HCT116 (cell line): ENCODE measurements around the gene PLEKHA4. TPM values are rescaled to one million over a fixed set of nuclear protein-coding genes. Genes with fewer than 3 reads are reported as not detected.

Source experiments
- ATAC-seq: fragments of 200-7000 bp; cut with Tn5 transposase; 2 replicates; pipeline ENCODE4 v1.9.1; 2020; ENCODE audit warnings: mild to moderate bottlenecking, moderate library complexity
- BruUV-seq: library from RNA; stranded (reverse); fragments of 400-500 nt; replicated peaks from 2 replicates; lab custom pipeline; 2021; lab: Mats Ljungman, UMichigan
- CTCF ChIA-PET: fragments of 300-600 bp; sonication (Branson Sonifier 250); formaldehyde crosslinking; loops from one replicate; lab custom pipeline; 2021; ENCODE audit warnings: antibody characterized with exemption; lab: Charles Lee
- POLR2A ChIA-PET: fragments of 300-600, 350-600 bp; sonication (Branson Sonifier 250); formaldehyde crosslinking; loops from one replicate; lab custom pipeline; 2021; ENCODE audit warnings: antibody characterized with exemption; lab: Charles Lee
- RAD21 ChIA-PET, 2 experiments: fragments of 300-600 bp; sonication (Branson Sonifier 250); formaldehyde crosslinking; loops; one replicate each; lab custom pipeline; 2023; ENCODE audit warnings: low total read pairs in 2 of 2; ENCODE audit not compliant: uncharacterized antibody in 2 of 2, unreplicated experiment in 2 of 2, low non-redundant PET in 1 of 2; lab: Charles Lee
- DNase-seq: peaks from one replicate; pipeline ENCODE4 v3.0.0-alpha.2; 2010; ENCODE audit warnings: low read depth, low spot score
- H2AFZ ChIP-seq: fragments of 200-600 bp; shearing (Covaris generic), sonication (generic); 2 replicates; pipeline ENCODE4 v1.6.1; 2017; ENCODE audit warnings: low read depth, mixed run types, mixed read lengths, antibody characterized with exemption, low read length; ENCODE audit not compliant: poor library complexity, severe bottlenecking
- H3K27ac ChIP-seq: 2 replicates; pipeline ENCODE4 v1.5.1; 2012; ENCODE audit warnings: low read depth, low read length
- H3K27me3 ChIP-seq: fragments of 200-600 bp; sonication (generic); 2 replicates; pipeline ENCODE4 v1.6.1; 2016; ENCODE audit warnings: mixed run types, low read length, mixed read lengths; ENCODE audit not compliant: insufficient read depth
- H3K36me3 ChIP-seq, 2 experiments: fragments of 200-500 bp in 1 of 2; fragments of 200-600 bp in 1 of 2; sonication (Bioruptor generic) in 1 of 2; sonication (generic) in 1 of 2; 2 replicates each; pipeline versions ENCODE4 v1.5.1 to v1.6.1; 2014 to 2016; ENCODE audit warnings: low read length in 2 of 2, inconsistent platforms in 1 of 2, mixed read lengths in 1 of 2, mixed run types in 1 of 2; ENCODE audit not compliant: insufficient read depth in 2 of 2, control insufficient read depth in 1 of 2
- H3K4me1 ChIP-seq, 2 experiments: fragments of 200-600 bp in 1 of 2; sonication (generic) in 1 of 2; 2 replicates each; pipeline versions ENCODE4 v1.5.1 to v1.6.1; 2012 to 2017; ENCODE audit warnings: low read length in 2 of 2, inconsistent platforms in 1 of 2, mild to moderate bottlenecking in 1 of 2, mixed read lengths in 1 of 2, mixed run types in 1 of 2, moderate library complexity in 1 of 2; ENCODE audit not compliant: insufficient read depth in 2 of 2, control insufficient read depth in 1 of 2
- H3K4me2 ChIP-seq: fragments of 200-600 bp; sonication (generic); 2 replicates; pipeline ENCODE4 v1.6.1; 2017; ENCODE audit warnings: mixed run types, low read length, mixed read lengths
- H3K4me3 ChIP-seq, 2 experiments: fragments of 200-600 bp in 1 of 2; sonication (generic) in 1 of 2; replicated peaks in 1 of 2; 2 replicates each; pipeline ENCODE4 v1.5.1; 2011 to 2016; ENCODE audit warnings: low read length in 2 of 2, control low read depth in 1 of 2, low read depth in 1 of 2, mild to moderate bottlenecking in 1 of 2, mixed read lengths in 1 of 2, mixed run types in 1 of 2
- H3K79me2 ChIP-seq: fragments of 200-600 bp; sonication (generic); 2 replicates; pipeline ENCODE4 v1.6.1; 2017; ENCODE audit warnings: mild to moderate bottlenecking, mixed run types, low read length, moderate library complexity, mixed read lengths; ENCODE audit not compliant: insufficient read depth
- H3K9ac ChIP-seq: fragments of 200-600 bp; sonication (generic); 2 replicates; pipeline ENCODE4 v1.6.1; 2016; ENCODE audit warnings: low read length, mixed read lengths
- H3K9me2 ChIP-seq: fragments of 200-600 bp; sonication (generic), shearing (Covaris generic); 2 replicates; pipeline ENCODE4 v1.6.1; 2017; ENCODE audit warnings: mixed run types, mild to moderate bottlenecking, moderate library complexity; ENCODE audit not compliant: insufficient read depth
- H3K9me3 ChIP-seq, 2 experiments: fragments of 200-500 bp in 1 of 2; fragments of 200-600 bp in 1 of 2; sonication (Bioruptor generic) in 1 of 2; sonication (generic) in 1 of 2; 2 replicates each; pipeline ENCODE4 v1.6.1; 2014 to 2017; ENCODE audit warnings: low read length in 2 of 2, mixed read lengths in 2 of 2, inconsistent platforms in 1 of 2, low read depth in 1 of 2, mild to moderate bottlenecking in 1 of 2, mixed run types in 1 of 2, moderate library complexity in 1 of 2; ENCODE audit not compliant: control insufficient read depth in 1 of 2, insufficient read depth in 1 of 2
- H4K20me1 ChIP-seq: fragments of 200-600 bp; sonication (generic), shearing (Covaris generic); 2 replicates; pipeline ENCODE4 v1.6.1; 2017; ENCODE audit warnings: mixed run types, mild to moderate bottlenecking, moderate library complexity; ENCODE audit not compliant: insufficient read depth
- CBX3 ChIP-seq: IDR thresholded peaks from 2 replicates; pipeline ENCODE4 v1.6.1; 2012; ENCODE audit warnings: low read depth
- CEBPB ChIP-seq: IDR thresholded peaks from 2 replicates; pipeline ENCODE4 v1.6.1; 2012; ENCODE audit warnings: low read depth
- EGR1 ChIP-seq: IDR thresholded peaks from 2 replicates; pipeline ENCODE4 v1.6.1; 2012; ENCODE audit warnings: low read depth
- ELF1 ChIP-seq: IDR thresholded peaks from 2 replicates; pipeline ENCODE4 v1.6.1; 2012; ENCODE audit warnings: low read depth, borderline replicate concordance
- EZH2 ChIP-seq: fragments of 200-600 bp; sonication (generic); IDR thresholded peaks from 2 replicates; pipeline ENCODE4 v1.6.1; 2017; ENCODE audit warnings: antibody characterized with exemption, mixed run types
- EZH2phosphoT487 ChIP-seq: fragments of 200-600 bp; IDR thresholded peaks from 2 replicates; pipeline ENCODE4 v1.6.1; 2018; ENCODE audit warnings: antibody characterized with exemption, borderline replicate concordance
- FOSL1 ChIP-seq: IDR thresholded peaks from 2 replicates; pipeline ENCODE4 v1.6.1; 2012; ENCODE audit warnings: low read depth
- JUND ChIP-seq: IDR thresholded peaks from 2 replicates; pipeline ENCODE4 v1.6.1; 2012
- POLR2A ChIP-seq: IDR thresholded peaks from 2 replicates; pipeline ENCODE4 v1.7.0; 2011; ENCODE audit warnings: borderline replicate concordance; ENCODE audit not compliant: insufficient read depth, insufficient read length; ENCODE audit errors: extremely low read depth
- RAD21 ChIP-seq: IDR thresholded peaks from 2 replicates; pipeline ENCODE4 v1.6.1; 2012; ENCODE audit warnings: low read depth, mild to moderate bottlenecking
- SIN3A ChIP-seq: IDR thresholded peaks from 2 replicates; pipeline ENCODE4 v1.6.1; 2012; ENCODE audit warnings: low read depth
- SP1 ChIP-seq: IDR thresholded peaks from 2 replicates; pipeline ENCODE4 v1.6.1; 2012; ENCODE audit warnings: low read depth
- SRF ChIP-seq: IDR thresholded peaks from 2 replicates; pipeline ENCODE4 v1.6.1; 2012; ENCODE audit warnings: low read depth
- TCF7L2 ChIP-seq: IDR thresholded peaks from 2 replicates; pipeline ENCODE4 v1.7.0; 2011; ENCODE audit warnings: borderline replicate concordance, inconsistent platforms; ENCODE audit not compliant: insufficient read depth, insufficient read length; ENCODE audit errors: extremely low read depth
- YY1 ChIP-seq: IDR thresholded peaks from 2 replicates; pipeline ENCODE4 v1.6.1; 2011; ENCODE audit warnings: low read length, low read depth, moderate library complexity, mild to moderate bottlenecking; ENCODE audit not compliant: insufficient replicate concordance; ENCODE audit errors: extremely low read depth
- ZFX ChIP-seq: fragments of 450-650 bp; IDR thresholded peaks from 2 replicates; pipeline ENCODE4 v1.6.1; 2017
- ZNF274 ChIP-seq: fragments of 200-500 bp; sonication (Bioruptor generic); IDR thresholded peaks from 2 replicates; pipeline ENCODE4 v1.6.1; 2014; ENCODE audit warnings: mild to moderate bottlenecking, low read depth, low read length, inconsistent platforms
- intact Hi-C: fragments of 100-400 bp; cut with micrococcal nuclease; formaldehyde crosslinking; loops from 2 replicates; pipeline ENCODE4 v1.10.0; 2022
- total RNA-seq: library from RNA; stranded (reverse); gene quantifications from one replicate; pipeline ENCODE4 v1.2.1, GENCODE V29; 2021; ENCODE audit not compliant: unreplicated experiment
- TF ChIP-seq, protein P1 (sequence below), 3 experiments: fragments of 200-600 bp in 1 of 3; sonication (generic) in 1 of 3; IDR thresholded peaks in 2 of 3; conservative IDR thresholded peaks in 1 of 3; 2 replicates each; pipeline ENCODE4 v1.5.1; 2012 to 2017; ENCODE audit warnings: low read depth in 2 of 3, low read length in 2 of 3, antibody characterized with exemption in 1 of 3, borderline replicate concordance in 1 of 3, control low read depth in 1 of 3, mild to moderate bottlenecking in 1 of 3, mixed read lengths in 1 of 3, mixed run types in 1 of 3, moderate library complexity in 1 of 3; ENCODE audit not compliant: insufficient read depth in 1 of 3
- TF ChIP-seq, protein P2 (sequence below): IDR thresholded peaks from 2 replicates; pipeline ENCODE4 v1.6.1; 2011; ENCODE audit warnings: mild to moderate bottlenecking, low read length, moderate library complexity; ENCODE audit not compliant: insufficient replicate concordance; ENCODE audit errors: extremely low read depth

Gene PLEKHA4
- total RNA-seq, 1 experiment from 2014 or later, result 20.4 TPM

DNA sequence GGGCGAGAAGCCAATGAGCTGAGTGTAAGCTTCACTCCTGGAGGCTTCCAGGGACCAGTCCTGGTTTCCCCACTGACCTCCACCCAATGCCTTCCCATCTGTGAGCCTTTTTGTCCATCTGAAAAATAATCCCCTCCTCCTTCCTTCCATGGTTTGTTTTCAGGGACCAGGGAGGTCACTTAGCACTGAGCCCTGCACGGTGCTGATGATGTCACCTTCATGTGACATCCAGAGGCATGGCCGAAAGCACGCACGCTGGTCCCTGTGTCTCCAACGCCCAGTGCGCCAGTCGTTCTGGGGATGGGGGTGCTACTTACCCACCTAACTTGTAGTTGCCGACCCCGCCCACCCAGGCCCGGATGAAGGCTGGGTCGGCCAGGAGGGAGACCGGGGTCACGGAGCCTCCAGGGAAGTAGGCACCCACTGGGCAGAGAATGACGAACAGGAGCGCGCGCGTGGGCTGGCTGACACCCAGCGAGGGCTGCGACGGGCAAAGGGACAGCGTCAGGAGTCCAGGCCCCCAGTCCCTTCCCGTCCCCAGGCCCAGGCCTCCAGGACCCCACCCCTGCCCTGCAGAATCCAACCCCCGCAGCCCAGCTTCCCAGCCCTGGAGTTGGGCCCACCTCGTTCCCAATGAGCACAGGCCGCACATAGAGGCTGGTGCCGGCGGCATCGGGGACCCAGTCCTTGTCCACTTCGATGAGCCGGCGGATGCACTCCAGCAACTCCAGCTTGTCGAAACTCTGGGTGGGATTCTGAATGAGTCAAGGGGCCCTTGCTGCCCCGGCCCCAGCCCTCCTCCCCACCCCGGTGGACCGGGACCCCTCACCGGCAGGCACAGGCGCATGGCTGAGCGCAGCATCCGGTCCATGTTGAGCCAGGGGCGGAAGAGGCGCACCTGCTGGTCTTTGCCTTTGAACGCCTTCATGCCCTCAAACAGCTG is 68.8 kb downstream of the PLEKHA4 start (continued):
- TF ChIP-seq, protein P1, sequence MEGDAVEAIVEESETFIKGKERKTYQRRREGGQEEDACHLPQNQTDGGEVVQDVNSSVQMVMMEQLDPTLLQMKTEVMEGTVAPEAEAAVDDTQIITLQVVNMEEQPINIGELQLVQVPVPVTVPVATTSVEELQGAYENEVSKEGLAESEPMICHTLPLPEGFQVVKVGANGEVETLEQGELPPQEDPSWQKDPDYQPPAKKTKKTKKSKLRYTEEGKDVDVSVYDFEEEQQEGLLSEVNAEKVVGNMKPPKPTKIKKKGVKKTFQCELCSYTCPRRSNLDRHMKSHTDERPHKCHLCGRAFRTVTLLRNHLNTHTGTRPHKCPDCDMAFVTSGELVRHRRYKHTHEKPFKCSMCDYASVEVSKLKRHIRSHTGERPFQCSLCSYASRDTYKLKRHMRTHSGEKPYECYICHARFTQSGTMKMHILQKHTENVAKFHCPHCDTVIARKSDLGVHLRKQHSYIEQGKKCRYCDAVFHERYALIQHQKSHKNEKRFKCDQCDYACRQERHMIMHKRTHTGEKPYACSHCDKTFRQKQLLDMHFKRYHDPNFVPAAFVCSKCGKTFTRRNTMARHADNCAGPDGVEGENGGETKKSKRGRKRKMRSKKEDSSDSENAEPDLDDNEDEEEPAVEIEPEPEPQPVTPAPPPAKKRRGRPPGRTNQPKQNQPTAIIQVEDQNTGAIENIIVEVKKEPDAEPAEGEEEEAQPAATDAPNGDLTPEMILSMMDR (IDR thresholded peaks at IDR 0.05 in 2 of 3, conservative IDR thresholded peaks at IDR 0.05 in 1 of 3; ENCODE audit: borderline replicate concordance in 1 of 3, insufficient read depth in 1 of 3, low read depth in 2 of 3, low read length in 2 of 3), result no peak
- TF ChIP-seq JUND (no peak), SP1 (no peak), ELF1 (no peak), TCF7L2 (no peak), SIN3A (no peak), EZH2 (no peak), RAD21 (no peak), CBX3 (no peak)

DNA sequence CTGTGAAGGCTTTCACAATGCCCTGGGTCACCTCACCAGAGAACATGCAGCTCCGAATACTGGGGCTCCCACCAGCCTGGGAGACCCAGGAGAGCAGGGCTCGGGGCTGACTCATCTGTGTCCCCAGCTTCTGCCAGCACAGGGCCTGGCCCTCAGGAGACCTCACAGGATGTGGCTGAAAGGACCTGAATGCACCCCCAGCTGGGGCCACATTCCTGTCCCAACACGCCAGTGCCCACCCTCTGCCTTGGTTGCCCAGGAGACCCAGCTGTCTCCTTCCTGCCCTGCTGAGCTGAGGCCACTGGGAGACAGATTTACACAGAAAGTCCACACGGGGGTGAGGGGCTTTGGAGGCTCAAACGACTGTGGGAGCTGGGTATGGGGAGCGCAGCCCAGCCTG is 69.5 kb downstream of the PLEKHA4 start:
- DNase-seq, result no peak
- intact Hi-C loops, result no loop called here
- Histone ChIP-seq H2AFZ (no peak overlapping the region), H3K9me2 (no peaks in the 10 kb centered on the region), H4K20me1 (no peaks in the 10 kb centered on the region), H3K4me3 (no peak overlapping the region), H3K27ac (0 out of 2 replicates have a peak overlapping the region, but pooled peaks have one; percentile 34), H3K9ac (no peak overlapping the region), H3K4me2 (no peak overlapping the region), H3K36me3 (no peaks in the 10 kb centered on the region), H3K27me3 (no peaks in the 10 kb centered on the region), H3K79me2 (no peaks in the 10 kb centered on the region), H3K4me1 (peaks cover 0 to 11% of the 10 kb centered on the region in 2 experiments; a peak in 1 of 4 replicates), H3K9me3 (no peaks in the 10 kb centered on the region)
- POLR2A ChIA-PET, result no interaction called here
- RAD21 ChIA-PET, result no interaction called here
- CTCF ChIA-PET, result interaction anchor here (0.6 kb wide), 1 partner anchor 45 kb away, joined by 3 read pairs; no protein-coding TSS in a partner anchor
- no TSS peak for BruUV-seq
- no peak for ATAC-seq
- TF ChIP-seq RAD21, result no peak
- no peak for TF ChIP-seq EZH2
- no peak for TF ChIP-seq POLR2A
- no peak for TF ChIP-seq JUND
- TF ChIP-seq, protein P2, sequence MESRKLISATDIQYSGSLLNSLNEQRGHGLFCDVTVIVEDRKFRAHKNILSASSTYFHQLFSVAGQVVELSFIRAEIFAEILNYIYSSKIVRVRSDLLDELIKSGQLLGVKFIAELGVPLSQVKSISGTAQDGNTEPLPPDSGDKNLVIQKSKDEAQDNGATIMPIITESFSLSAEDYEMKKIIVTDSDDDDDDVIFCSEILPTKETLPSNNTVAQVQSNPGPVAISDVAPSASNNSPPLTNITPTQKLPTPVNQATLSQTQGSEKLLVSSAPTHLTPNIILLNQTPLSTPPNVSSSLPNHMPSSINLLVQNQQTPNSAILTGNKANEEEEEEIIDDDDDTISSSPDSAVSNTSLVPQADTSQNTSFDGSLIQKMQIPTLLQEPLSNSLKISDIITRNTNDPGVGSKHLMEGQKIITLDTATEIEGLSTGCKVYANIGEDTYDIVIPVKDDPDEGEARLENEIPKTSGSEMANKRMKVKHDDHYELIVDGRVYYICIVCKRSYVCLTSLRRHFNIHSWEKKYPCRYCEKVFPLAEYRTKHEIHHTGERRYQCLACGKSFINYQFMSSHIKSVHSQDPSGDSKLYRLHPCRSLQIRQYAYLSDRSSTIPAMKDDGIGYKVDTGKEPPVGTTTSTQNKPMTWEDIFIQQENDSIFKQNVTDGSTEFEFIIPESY, result no peak
- no peak for TF ChIP-seq FOSL1
- TF ChIP-seq ELF1, result no peak
- TF ChIP-seq YY1, result no peak
- TF ChIP-seq CEBPB, result no peak
- no peak for TF ChIP-seq EZH2phosphoT487
- no peak for TF ChIP-seq SRF
- no peak for TF ChIP-seq ZFX
- no peak for TF ChIP-seq SP1
- TF ChIP-seq ZNF274, result no peak
- no peak for TF ChIP-seq EGR1
